Measurements from ENCODE around the gene RPS26. TPM values are rescaled to one million over a fixed set of nuclear protein-coding genes. Genes with fewer than 3 reads are reported as not detected.
A peak's percentile ranks its signal among the peaks of the same experiment; 100 is the strongest.

RPS26 gene
- total and polyA plus RNA-seq, 2 of the 13 experiments (the other 11 are each of a cell fraction or from before 2014, with no cell fraction given): 150 to 421 TPM

- peak; percentile 52 for TF ChIP-seq PAXIP1 (CRISPR knock-in tag; conservative IDR thresholded peaks at IDR 0.05)
- no peak for TF ChIP-seq ZNF644 (CRISPR knock-in tag; IDR thresholded peaks at IDR 0.05; ENCODE audit: low read depth)
- no peak for TF ChIP-seq KLF13 (CRISPR knock-in tag; IDR thresholded peaks at IDR 0.05)
- no peak for TF ChIP-seq MIER3 (CRISPR knock-in tag; IDR thresholded peaks at IDR 0.05; ENCODE audit: borderline replicate concordance)
- no peak for TF ChIP-seq NFKB2 (CRISPR knock-in tag; IDR thresholded peaks at IDR 0.05; ENCODE audit: borderline replicate concordance)
- no peak for TF ChIP-seq ZBTB49 (CRISPR knock-in tag; IDR thresholded peaks at IDR 0.05; ENCODE audit: borderline replicate concordance)
- TF ChIP-seq ERF (CRISPR knock-in tag; IDR thresholded peaks at IDR 0.05): peak; percentile 42; the same call in 1 of the 2 replicates
- peak; percentile 35; the same call in 1 of the 2 replicates for TF ChIP-seq SAP130 (CRISPR knock-in tag; IDR thresholded peaks at IDR 0.05; ENCODE audit: low read depth)
- no peak for TF ChIP-seq ZNF550 (CRISPR knock-in tag; IDR thresholded peaks at IDR 0.05; ENCODE audit: borderline replicate concordance)
- no peak for TF ChIP-seq ZBTB42 (CRISPR knock-in tag; IDR thresholded peaks at IDR 0.05)
- TF ChIP-seq ZNF574 (CRISPR knock-in tag; IDR thresholded peaks at IDR 0.05): no peak
- TF ChIP-seq CCDC6 (CRISPR knock-in tag; IDR thresholded peaks at IDR 0.05): no peak
- peak; percentile 72; the same call in 1 of the 2 replicates for TF ChIP-seq HNF1B (CRISPR knock-in tag; IDR thresholded peaks at IDR 0.05)
- TF ChIP-seq ZNF326 (CRISPR knock-in tag; IDR thresholded peaks at IDR 0.05; ENCODE audit: borderline replicate concordance): no peak
- TF ChIP-seq PCBP1 (IDR thresholded peaks at IDR 0.05; ENCODE audit: borderline replicate concordance, low read depth, low read length): no peak
- no peak for TF ChIP-seq SP4 (CRISPR knock-in tag; IDR thresholded peaks at IDR 0.05)
- TF ChIP-seq TEAD3 (CRISPR knock-in tag; optimal IDR thresholded peaks at IDR 0.05; ENCODE audit: borderline replicate concordance): peak; percentile 50
- TF ChIP-seq MBD4 (IDR thresholded peaks at IDR 0.05; ENCODE audit: borderline replicate concordance, low read length): no peak
- peak; percentile 48; the same call in 1 of the 2 replicates for TF ChIP-seq SIX1 (CRISPR knock-in tag; IDR thresholded peaks at IDR 0.05; ENCODE audit: borderline replicate concordance)
- TF ChIP-seq XBP1 (CRISPR knock-in tag; IDR thresholded peaks at IDR 0.05): no peak
Measured at GRCh38 chr12:56001487-56002100, 40.1 kb upstream of the RPS26 start (continued).
